PC-3 (cell line): ENCODE measurements around the gene HSPB1. TPM values are rescaled to one million over a fixed set of nuclear protein-coding genes. Genes with fewer than 3 reads are reported as not detected.
A peak's percentile ranks its signal among the peaks of the same experiment; 100 is the strongest.

Experiments used
- ATAC-seq: fragments of 200-7000 bp; cut with Tn5 transposase; 2 replicates; pipeline ENCODE4 v1.9.1; 2020; ENCODE audit warnings: mild to moderate bottlenecking, moderate library complexity
- BruUV-seq: library from RNA; stranded (reverse); fragments of 400-500 nt; replicated peaks from 2 replicates; lab custom pipeline; 2021; lab: Mats Ljungman, UMichigan
- CTCF ChIA-PET: fragments of 300-600 bp; sonication (Branson Sonifier 250); formaldehyde crosslinking; loops from one replicate; lab custom pipeline; 2022; ENCODE audit warnings: antibody characterized with exemption; lab: Charles Lee
- POLR2A ChIA-PET: fragments of 300-600 bp; sonication (Branson Sonifier 250); formaldehyde crosslinking; loops from one replicate; lab custom pipeline; 2022; ENCODE audit warnings: antibody characterized with exemption; ENCODE audit not compliant: unreplicated experiment; lab: Charles Lee
- DNase-seq: peaks from one replicate; pipeline ENCODE4 v3.0.0-alpha.2; 2015
- H2AFZ ChIP-seq: fragments of 300-600 bp; sonication (generic); 2 replicates; pipeline ENCODE4 v1.6.0; 2016; ENCODE audit warnings: antibody characterized with exemption, low read length
- H3F3A ChIP-seq: fragments of 300-600 bp; sonication (generic); one replicate; pipeline ENCODE4 v1.6.0; 2017; ENCODE audit warnings: antibody characterized with exemption, low read length, control low read depth, mild to moderate bottlenecking; ENCODE audit not compliant: unreplicated experiment
- H3K27ac ChIP-seq: fragments of 300-600 bp; sonication (generic); 2 replicates; pipeline ENCODE4 v1.5.1; 2016; ENCODE audit warnings: mild to moderate bottlenecking, low read length
- H3K27me3 ChIP-seq: fragments of 300-600 bp; sonication (generic); 2 replicates; pipeline ENCODE4 v1.6.1; 2016; ENCODE audit warnings: low read length, mixed read lengths
- H3K36me3 ChIP-seq: fragments of 300-600 bp; sonication (generic); 2 replicates; pipeline ENCODE4 v1.6.1; 2016; ENCODE audit warnings: low read depth, mixed run types, low read length, mixed read lengths
- H3K4me1 ChIP-seq: fragments of 300-600 bp; sonication (generic); 2 replicates; pipeline ENCODE4 v1.5.1; 2016; ENCODE audit warnings: low read length; ENCODE audit not compliant: insufficient read depth
- H3K4me2 ChIP-seq: fragments of 300-600 bp; sonication (generic); 2 replicates; pipeline ENCODE4 v1.6.0; 2016; ENCODE audit warnings: low read length
- H3K4me3 ChIP-seq: fragments of 300-600 bp; sonication (generic); 2 replicates; pipeline ENCODE4 v1.5.1; 2016; ENCODE audit warnings: mild to moderate bottlenecking, low read length, mixed read lengths
- H3K79me2 ChIP-seq: fragments of 300-600 bp; sonication (generic); 2 replicates; pipeline ENCODE4 v1.6.1; 2017; ENCODE audit warnings: low read length, mixed read lengths
- H3K9ac ChIP-seq: fragments of 300-600 bp; sonication (generic); 2 replicates; pipeline ENCODE4 v1.6.0; 2016; ENCODE audit warnings: mild to moderate bottlenecking, low read length
- H3K9me2 ChIP-seq: fragments of 300-600 bp; sonication (generic); replicated peaks from 2 replicates; pipeline ENCODE4 v1.6.1; 2016; ENCODE audit warnings: mixed run types, low read length, mixed read lengths
- H3K9me3 ChIP-seq: fragments of 300-600 bp; sonication (generic); 2 replicates; pipeline ENCODE4 v1.6.1; 2016; ENCODE audit warnings: low read length, mixed read lengths
- H4K20me1 ChIP-seq: fragments of 300-600 bp; sonication (generic); 2 replicates; pipeline ENCODE4 v1.6.1; 2016; ENCODE audit warnings: low read length, mixed read lengths
- EZH2 ChIP-seq: fragments of 300-600 bp; sonication (generic); IDR thresholded peaks from one replicate; pipeline ENCODE4 v1.6.1; 2017; ENCODE audit warnings: antibody characterized with exemption, mild to moderate bottlenecking, low read length; ENCODE audit not compliant: unreplicated experiment
- EZH2phosphoT487 ChIP-seq: fragments of 300-600 bp; sonication (generic); IDR thresholded peaks from 2 replicates; pipeline ENCODE4 v1.6.1; 2018; ENCODE audit warnings: mild to moderate bottlenecking, antibody characterized with exemption, low read length, borderline replicate concordance
- intact Hi-C: fragments of 100-400 bp; cut with micrococcal nuclease; formaldehyde crosslinking; loops from 2 replicates; pipeline ENCODE4 v1.9.0; 2023
- total RNA-seq: library from RNA; depleted of rRNA; stranded (reverse); fragments of >200 nt; gene quantifications from 2 replicates; pipeline ENCODE4 v1.2.3, GENCODE V29; 2014
- TF ChIP-seq, protein P1 (sequence below): fragments of 300-600 bp; sonication (generic); conservative IDR thresholded peaks from 2 replicates; pipeline ENCODE4 v1.5.1; 2017; ENCODE audit warnings: antibody characterized with exemption, low read depth, mild to moderate bottlenecking, low read length

Gene HSPB1
- total RNA-seq, 1 experiment from 2014 or later: 166 TPM

DNA sequence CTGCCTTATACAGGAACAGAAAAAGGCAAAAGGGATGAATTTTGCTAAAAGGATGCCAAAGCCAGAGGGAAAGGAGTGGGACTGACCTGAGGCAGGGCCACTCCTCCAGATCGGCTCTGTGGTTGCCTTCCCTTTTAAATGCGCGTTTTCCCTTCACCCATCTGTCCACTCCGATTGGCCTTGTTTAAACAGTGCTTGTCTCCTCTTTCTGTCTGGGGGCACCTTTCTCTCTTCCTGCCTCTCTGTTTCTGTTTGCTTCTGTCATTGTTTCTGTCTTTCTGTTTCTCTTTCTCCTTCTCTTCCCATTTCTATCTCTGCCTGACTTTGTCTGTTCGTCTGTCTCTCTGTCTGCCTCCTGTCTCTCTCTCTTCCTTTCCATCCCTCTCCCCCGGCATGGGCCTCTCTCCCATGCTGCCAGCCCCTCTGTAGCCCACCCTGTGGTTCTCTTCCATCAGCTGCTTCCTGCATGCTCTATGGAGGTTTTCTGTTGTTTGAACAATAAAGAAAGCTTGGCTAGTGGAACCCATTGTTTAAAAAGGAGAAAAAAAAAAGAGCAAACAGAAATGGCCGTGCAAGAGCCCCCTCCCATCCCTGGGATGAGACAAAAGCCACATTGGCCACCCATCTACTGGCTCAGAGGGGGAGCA lies 29.5 kb upstream of the HSPB1 start:
- Histone ChIP-seq H3K79me2 (no peaks in the 10 kb centered on the region), H3K4me3 (no peak overlapping the region), H3K4me1 (no peaks in the 10 kb centered on the region), H3K4me2 (no peak overlapping the region), H4K20me1 (no peaks in the 10 kb centered on the region), H3K27me3 (peaks cover 5% of the 10 kb centered on the region; the same call in 1 of the 2 replicates), H2AFZ (no peak overlapping the region), H3F3A (no peaks in the 10 kb centered on the region), H3K27ac (no peak overlapping the region), H3K9ac (no peak overlapping the region), H3K9me3 (no peaks in the 10 kb centered on the region), H3K36me3 (no peaks in the 10 kb centered on the region), H3K9me2 (no peaks in the 10 kb centered on the region)
- ATAC-seq: no peak
- CTCF ChIA-PET: no interaction called here
- no peak for DNase-seq
- POLR2A ChIA-PET: no interaction called here
- TF ChIP-seq EZH2 (no peak), EZH2phosphoT487 (no peak)
- TF ChIP-seq, protein P1, sequence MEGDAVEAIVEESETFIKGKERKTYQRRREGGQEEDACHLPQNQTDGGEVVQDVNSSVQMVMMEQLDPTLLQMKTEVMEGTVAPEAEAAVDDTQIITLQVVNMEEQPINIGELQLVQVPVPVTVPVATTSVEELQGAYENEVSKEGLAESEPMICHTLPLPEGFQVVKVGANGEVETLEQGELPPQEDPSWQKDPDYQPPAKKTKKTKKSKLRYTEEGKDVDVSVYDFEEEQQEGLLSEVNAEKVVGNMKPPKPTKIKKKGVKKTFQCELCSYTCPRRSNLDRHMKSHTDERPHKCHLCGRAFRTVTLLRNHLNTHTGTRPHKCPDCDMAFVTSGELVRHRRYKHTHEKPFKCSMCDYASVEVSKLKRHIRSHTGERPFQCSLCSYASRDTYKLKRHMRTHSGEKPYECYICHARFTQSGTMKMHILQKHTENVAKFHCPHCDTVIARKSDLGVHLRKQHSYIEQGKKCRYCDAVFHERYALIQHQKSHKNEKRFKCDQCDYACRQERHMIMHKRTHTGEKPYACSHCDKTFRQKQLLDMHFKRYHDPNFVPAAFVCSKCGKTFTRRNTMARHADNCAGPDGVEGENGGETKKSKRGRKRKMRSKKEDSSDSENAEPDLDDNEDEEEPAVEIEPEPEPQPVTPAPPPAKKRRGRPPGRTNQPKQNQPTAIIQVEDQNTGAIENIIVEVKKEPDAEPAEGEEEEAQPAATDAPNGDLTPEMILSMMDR: no peak
- intact Hi-C loops: no loop called here
- BruUV-seq: no TSS peak

DNA sequence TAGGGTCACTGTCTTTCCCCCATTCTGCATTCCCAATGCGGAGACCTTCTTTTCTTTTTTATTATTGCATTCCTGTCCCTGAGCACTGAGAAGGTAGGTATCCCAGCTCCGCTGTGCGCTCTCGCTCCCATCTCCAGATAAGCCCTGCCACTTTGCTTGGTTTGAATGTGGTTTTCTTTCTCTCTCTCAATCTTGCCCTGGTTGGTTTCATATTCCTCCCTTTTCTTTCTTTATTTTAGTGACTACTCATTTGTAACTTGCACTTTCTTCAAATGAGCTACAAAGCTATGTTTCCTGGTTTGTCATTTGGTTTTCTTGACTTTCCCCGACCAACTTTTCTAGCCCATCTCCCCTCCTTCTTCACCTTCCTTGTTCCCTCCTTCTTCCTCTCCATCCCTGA lies 29.0 kb upstream of the HSPB1 start:
- intact Hi-C loops: no loop called here
- Histone ChIP-seq H3K9me3 (no peaks in the 10 kb centered on the region), H3K4me2 (no peak overlapping the region), H3K27ac (no peak overlapping the region), H2AFZ (no peak overlapping the region), H3K9ac (no peak overlapping the region), H3K27me3 (peaks cover 5% of the 10 kb centered on the region; the same call in 1 of the 2 replicates), H3F3A (no peaks in the 10 kb centered on the region), H3K36me3 (no peaks in the 10 kb centered on the region), H3K9me2 (no peaks in the 10 kb centered on the region), H4K20me1 (no peaks in the 10 kb centered on the region), H3K79me2 (no peaks in the 10 kb centered on the region), H3K4me3 (no peak overlapping the region), H3K4me1 (no peaks in the 10 kb centered on the region)
- no peak for DNase-seq
- ChIA-PET CTCF (no interaction called here), POLR2A (no interaction called here)
- TF ChIP-seq EZH2phosphoT487: no peak
- TF ChIP-seq EZH2: no peak
- TF ChIP-seq, protein P1: no peak
- ATAC-seq: no peak
- no TSS peak for BruUV-seq

DNA sequence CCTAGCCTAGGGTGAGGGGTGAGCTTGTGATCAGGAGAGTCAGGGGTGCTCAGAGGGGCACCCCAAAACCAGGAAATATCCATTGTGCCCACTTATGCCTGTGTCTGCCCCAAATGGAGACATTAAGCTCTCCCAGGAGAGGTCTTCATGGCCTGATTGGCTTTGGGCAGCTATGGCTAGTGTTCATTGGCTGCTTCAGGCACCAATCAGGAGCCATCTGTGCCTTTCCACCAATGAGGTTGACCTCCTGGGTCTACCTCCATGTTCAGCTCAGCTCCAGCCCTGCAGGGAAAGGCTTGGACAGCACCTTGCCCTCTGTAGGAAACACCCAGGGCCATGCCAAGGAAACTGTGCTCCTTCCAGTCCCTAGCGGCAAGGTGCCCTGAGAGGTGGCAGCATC lies 23.9 kb upstream of the HSPB1 start:
- Histone ChIP-seq H3K79me2 (no peaks in the 10 kb centered on the region), H3K27ac (no peak overlapping the region), H3K27me3 (peaks cover 19% of the 10 kb centered on the region), H2AFZ (no peak overlapping the region), H3F3A (no peaks in the 10 kb centered on the region), H3K4me1 (no peaks in the 10 kb centered on the region), H3K9me2 (no peaks in the 10 kb centered on the region), H3K9me3 (no peaks in the 10 kb centered on the region), H4K20me1 (no peaks in the 10 kb centered on the region), H3K9ac (no peak overlapping the region), H3K36me3 (no peaks in the 10 kb centered on the region), H3K4me3 (no peak overlapping the region), H3K4me2 (no peak overlapping the region)
- CTCF ChIA-PET: no interaction called here
- DNase-seq: no peak
- intact Hi-C loops: no loop called here
- peak; percentile 10; the same call in 1 of the 2 replicates for ATAC-seq
- no TSS peak for BruUV-seq
- POLR2A ChIA-PET: interaction anchor here (0.5 kb wide), 1 partner anchor 96 kb away, joined by 3 read pairs; no protein-coding TSS in a partner anchor
- TF ChIP-seq EZH2phosphoT487 (no peak), EZH2 (no peak)
- TF ChIP-seq, protein P1: no peak
